ENCODE results near the gene LRRC49. TPM values are rescaled to one million over a fixed set of nuclear protein-coding genes. Genes with fewer than 3 reads are reported as not detected.
A peak's percentile ranks its signal among the peaks of the same experiment; 100 is the strongest.
"Not testable (repeated sequence)": the region's sequence is repeated elsewhere in the genome, so short reads cannot be mapped to it uniquely, and the experiment has no call there.

Gene LRRC49
- total RNA-seq, 1 donor from 2014 or later = 86.6 TPM

DNA sequence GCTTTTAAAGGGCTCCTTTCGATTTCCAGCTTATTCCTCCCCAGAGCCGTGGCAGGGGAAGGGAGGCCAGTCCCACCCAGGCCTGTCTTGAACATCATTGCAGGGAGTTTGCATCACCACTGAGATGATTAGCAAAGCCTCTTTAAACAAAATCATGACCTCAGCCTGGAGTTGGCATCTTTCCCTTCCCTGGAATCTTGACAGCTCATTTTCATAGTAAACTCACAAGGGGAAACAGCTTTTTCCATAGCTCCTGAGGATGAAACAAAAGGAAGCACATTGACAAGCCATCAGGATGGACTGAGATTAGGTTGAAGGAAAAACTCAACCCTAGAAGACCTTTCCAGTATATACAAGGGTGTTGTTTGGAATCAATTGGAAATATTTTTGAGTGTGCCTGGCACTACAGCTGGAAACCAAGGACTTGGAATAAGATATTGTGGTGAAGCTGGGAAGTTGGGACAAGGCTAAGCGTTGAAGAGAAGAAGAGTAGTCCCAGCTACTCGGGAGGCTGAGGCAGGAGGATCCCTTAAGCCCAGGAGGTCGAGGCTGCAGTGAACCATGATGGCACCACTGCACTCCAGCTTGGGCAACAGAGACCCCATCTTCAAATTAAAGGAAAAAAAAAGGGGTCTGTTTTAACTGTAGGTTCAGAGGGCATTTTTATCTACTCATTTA is 35.6 kb upstream of the LRRC49 start:
- peak; percentile 62 for DNase-seq
- TF ChIP-seq, protein P1, sequence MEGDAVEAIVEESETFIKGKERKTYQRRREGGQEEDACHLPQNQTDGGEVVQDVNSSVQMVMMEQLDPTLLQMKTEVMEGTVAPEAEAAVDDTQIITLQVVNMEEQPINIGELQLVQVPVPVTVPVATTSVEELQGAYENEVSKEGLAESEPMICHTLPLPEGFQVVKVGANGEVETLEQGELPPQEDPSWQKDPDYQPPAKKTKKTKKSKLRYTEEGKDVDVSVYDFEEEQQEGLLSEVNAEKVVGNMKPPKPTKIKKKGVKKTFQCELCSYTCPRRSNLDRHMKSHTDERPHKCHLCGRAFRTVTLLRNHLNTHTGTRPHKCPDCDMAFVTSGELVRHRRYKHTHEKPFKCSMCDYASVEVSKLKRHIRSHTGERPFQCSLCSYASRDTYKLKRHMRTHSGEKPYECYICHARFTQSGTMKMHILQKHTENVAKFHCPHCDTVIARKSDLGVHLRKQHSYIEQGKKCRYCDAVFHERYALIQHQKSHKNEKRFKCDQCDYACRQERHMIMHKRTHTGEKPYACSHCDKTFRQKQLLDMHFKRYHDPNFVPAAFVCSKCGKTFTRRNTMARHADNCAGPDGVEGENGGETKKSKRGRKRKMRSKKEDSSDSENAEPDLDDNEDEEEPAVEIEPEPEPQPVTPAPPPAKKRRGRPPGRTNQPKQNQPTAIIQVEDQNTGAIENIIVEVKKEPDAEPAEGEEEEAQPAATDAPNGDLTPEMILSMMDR (IDR thresholded peaks at IDR 0.05; ENCODE audit: borderline replicate concordance) = no peak
- Histone ChIP-seq H3K27ac (replicated peaks) (peak overlapping the region; percentile 95), H3K27me3 (ENCODE audit: low read depth) (no peaks in the 10 kb centered on the region), H3K4me3 (peak overlapping the region; percentile 19), H3K4me1 (peaks cover 60% of the 10 kb centered on the region), H3K9me3 (replicated peaks) (no peaks in the 10 kb centered on the region), H3K36me3 (no peaks in the 10 kb centered on the region)
- intact Hi-C loops (cut with micrococcal nuclease) = no loop called here

DNA sequence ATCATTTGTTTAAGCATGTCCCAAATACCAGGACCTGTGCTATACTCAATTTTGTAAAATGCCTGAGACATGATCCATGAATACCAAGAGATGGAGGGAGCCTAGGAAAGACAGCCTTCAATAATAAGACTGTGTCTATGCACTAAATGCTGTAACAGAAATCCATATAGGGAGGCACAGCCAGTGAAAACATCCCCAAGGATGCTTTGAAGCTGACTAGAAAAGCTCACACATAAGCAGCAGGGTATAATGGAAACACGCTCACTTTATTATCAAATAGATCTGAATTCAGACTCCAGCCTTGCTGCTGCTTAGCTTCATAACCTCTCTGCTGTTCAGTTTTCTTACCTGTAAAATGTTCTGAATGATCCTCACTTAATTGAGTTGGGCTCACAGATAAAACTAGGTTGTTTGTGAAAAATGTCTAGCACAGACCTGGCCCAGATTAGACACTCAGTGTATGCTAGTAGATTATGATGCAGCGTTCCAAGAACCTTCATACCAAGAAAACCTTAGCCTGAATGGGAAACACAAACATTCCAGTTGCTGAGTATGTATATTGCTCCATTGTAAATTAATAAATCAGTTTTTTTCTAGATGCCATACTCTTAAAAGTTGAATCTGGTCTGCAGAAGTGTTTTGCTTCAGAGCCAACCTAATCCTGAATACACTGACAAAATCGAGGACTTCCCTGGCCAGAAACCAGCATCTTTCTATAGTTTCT is 34.9 kb upstream of the LRRC49 start:
- Histone ChIP-seq H3K27ac (replicated peaks) (peak overlapping the region; percentile 95), H3K9me3 (replicated peaks) (no peaks in the 10 kb centered on the region), H3K4me3 (no peak overlapping the region), H3K27me3 (ENCODE audit: low read depth) (no peaks in the 10 kb centered on the region), H3K4me1 (peaks cover 56% of the 10 kb centered on the region), H3K36me3 (no peaks in the 10 kb centered on the region)
- TF ChIP-seq, protein P1 (IDR thresholded peaks at IDR 0.05; ENCODE audit: borderline replicate concordance) = no peak
- intact Hi-C loops (cut with micrococcal nuclease) = no loop called here
- no peak for DNase-seq

DNA sequence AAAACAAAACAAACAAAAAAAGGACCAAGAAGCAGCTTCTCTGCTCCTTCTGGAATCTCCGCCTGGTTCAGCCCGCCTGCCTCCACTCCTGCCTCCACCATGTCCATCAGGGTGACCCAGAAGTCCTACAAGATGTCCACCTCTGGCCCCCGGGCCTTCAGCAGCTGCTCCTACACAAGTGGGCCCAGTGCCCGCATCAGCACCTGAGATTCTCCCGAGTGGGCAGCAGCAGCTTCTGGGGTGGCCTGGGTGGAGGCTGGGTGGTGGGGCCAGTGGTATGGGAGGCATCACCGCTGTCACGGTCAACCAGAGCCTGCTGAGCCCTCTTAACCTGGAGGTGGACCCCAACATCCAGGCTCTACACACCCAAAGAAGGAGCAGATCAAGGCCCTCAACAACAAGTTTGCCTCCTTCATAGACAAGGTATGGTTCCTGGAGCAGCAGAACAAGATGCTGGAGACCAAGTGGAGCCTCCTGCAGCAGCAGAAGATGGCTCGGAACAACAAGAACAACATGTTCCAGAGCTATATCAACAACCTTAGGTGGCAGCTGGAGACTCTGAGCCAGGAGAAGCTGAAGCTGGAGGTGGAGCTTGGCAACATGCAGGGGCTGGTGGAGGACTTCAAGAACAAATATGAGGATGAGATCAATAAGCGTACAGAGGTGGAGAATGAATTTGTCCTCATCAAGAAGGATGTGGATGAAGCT is 33.9 kb upstream of the LRRC49 start:
- intact Hi-C loops (cut with micrococcal nuclease); H3K27me3 ChIP-seq (ENCODE audit: low read depth); DNase-seq; H3K9me3 ChIP-seq (replicated peaks); H3K36me3 ChIP-seq; H3K4me3 ChIP-seq: not testable (repeated sequence)
- Histone ChIP-seq H3K27ac (replicated peaks) (peak overlapping the region; percentile 95), H3K4me1 (peaks cover 49% of the 10 kb centered on the region)

DNA sequence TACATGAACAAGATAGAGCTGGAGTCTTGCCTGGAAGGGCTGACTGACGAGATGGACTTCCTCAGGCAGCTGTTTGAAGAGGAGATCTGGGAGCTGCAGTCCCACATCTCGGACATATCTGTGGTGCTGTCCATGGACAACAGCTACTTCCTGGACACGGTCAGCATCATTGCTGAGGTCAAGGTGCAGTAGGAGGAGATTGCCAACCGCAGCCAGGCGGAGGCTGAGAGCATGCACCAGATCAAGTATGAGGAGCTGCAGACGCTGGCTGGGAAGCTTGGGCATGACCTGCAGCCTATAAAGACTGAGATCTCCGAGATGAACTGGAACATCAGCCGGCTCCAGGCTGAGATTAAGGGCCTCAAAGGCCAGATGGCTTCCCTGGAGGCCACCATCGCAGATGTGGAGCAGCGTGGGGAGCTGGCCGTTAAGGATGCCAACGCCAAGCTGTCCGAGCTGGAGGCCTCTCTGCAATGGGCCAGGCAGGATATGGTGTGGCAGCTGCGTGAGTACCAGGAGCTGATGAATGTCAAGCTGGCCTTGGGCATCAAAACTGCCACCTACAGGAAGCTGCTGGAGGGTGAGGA is 33.2 kb upstream of the LRRC49 start:
- Histone ChIP-seq H3K27ac (replicated peaks) (peak overlapping the region; percentile 95), H3K36me3 (no peaks in the 10 kb centered on the region), H3K4me3 (no peak overlapping the region), H3K9me3 (replicated peaks) (no peaks in the 10 kb centered on the region), H3K27me3 (ENCODE audit: low read depth) (no peaks in the 10 kb centered on the region), H3K4me1 (peaks cover 52% of the 10 kb centered on the region)
- TF ChIP-seq, protein P1 (IDR thresholded peaks at IDR 0.05; ENCODE audit: borderline replicate concordance) = no peak
- intact Hi-C loops (cut with micrococcal nuclease) = no loop called here
- no peak for DNase-seq

DNA sequence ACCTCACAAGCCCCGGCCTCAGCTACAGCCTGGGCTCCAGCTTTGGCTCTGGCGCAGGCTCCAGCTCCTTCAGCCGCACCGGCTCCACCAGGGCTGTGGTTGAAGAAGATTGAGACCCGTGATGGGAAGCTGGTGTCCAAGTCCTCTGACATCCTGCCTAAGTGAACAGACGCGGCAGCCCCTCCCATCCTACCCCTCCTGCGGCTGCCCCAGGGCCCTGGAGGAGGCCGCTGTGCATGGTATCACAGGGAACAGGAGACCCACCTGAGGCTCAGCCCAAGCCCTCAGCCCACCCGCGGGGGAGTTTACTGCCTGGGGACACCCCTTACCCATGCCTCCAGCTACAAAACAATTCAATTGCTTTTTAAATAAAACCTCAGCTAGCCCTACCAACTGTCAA is 32.6 kb upstream of the LRRC49 start:
- intact Hi-C loops (cut with micrococcal nuclease) = no loop called here
- DNase-seq = no peak
- H3K9me3 ChIP-seq (replicated peaks) = no peaks in the 10 kb centered on the region
- H3K27ac ChIP-seq (replicated peaks) = no peak overlapping the region
- no peaks in the 10 kb centered on the region for H3K36me3 ChIP-seq
- TF ChIP-seq, protein P1 (IDR thresholded peaks at IDR 0.05; ENCODE audit: borderline replicate concordance) = no peak
- H3K4me1 ChIP-seq = peaks cover 51% of the 10 kb centered on the region
- no peaks in the 10 kb centered on the region for H3K27me3 ChIP-seq (ENCODE audit: low read depth)
- H3K4me3 ChIP-seq = no peak overlapping the region

Measured in left ventricle myocardium inferior (tissue), 1 donor.